ENCODE measurements around the gene ADM2. TPM values are rescaled to one million over a fixed set of nuclear protein-coding genes. Genes with fewer than 3 reads are reported as not detected.

ADM2 gene, protein sequence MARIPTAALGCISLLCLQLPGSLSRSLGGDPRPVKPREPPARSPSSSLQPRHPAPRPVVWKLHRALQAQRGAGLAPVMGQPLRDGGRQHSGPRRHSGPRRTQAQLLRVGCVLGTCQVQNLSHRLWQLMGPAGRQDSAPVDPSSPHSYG
- 6.5 and 7.6 TPM in 2 replicates for total RNA-seq

DNA sequence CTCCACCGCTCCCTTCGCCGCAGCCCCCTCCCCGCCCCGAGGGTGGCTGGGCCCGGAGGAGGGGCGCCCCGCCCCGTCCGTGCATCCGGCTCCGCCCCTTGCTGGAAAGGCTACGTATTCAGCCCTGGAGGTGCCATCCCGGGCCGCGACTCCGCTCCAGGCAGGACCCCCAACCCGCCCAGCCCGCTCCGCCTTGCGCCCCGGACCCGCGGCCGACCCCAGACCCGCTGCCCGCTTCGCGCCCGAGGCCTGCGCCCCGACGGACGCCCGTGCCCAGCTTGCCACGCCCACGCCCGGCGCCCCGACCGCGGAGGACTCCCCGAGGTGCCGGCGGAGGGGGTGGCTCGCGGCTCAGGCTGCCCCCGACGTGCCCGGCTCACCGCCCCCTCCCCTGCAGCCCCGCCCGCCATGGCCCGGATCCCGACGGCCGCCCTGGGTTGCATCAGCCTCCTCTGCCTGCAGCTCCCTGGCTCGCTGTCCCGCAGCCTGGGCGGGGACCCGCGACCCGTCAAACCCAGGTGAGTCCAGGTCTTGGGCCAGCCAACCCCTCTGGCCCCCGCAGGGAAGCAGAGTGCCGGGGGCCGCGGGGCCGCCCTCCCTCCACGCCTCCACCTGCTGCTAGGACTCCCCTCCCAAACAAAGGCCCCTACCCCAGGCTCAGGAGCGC, at the start of gene ADM2:
Gene ADM2, plus strand, starts transcription at position 104 of the 667 bp plus-strand sequence. Its CDS starts 305 bp downstream, at position 409.

DNA sequence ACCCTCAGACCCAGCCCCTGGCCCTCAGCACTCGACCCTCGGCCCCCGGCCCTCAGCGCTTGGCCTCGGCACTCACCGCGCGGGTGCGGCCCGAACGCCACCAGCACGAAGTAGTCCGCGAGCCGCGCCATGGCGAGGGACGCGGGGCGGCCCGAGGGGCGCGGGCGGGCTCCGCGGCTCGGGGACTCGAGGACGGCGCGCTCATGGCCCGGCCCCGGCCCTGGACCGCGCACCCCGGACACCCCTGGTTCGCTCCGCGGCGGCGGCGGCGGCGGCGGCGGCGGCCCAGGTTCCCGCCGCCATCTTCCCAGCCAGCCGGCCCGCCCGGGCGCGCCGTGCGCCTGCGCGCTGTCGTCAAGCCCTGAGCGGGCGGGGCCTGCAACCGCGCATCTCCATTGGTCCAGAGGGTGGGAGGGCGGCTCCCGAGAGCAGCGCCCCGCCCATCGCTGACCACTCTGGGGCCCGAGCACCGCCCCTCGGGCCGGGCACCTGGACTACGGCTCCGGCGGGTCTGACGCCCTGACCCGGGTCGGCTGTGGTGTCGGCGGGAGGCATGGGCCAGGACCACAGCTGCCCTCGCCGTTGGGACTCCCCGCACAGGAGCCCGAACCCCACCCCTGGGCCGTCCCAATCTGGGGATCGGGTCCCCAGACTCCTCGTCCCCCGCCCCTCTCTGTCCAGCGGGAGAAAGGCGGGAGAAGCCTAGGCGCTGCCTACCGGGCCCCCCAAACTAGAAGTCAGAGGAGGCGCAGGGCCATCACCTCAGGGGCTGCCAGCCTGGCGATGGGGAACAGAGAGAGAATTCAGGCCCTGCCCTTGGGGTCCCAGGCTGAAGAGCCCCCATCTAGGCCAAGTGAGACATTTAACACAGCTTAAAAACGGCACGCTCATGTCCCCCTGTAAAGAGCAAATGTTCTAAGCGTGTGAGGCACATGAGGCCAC, 6.4 kb upstream of the ADM2 start, which contains the start of gene SBF1:
Gene SBF1, minus strand, starts transcription at position 326 of the 942 bp plus-strand sequence. Its CDS starts 195 bp downstream, at position 131.

GRCh38 chr22:50486561-50487289, 5.4 kb downstream of the ADM2 start, which contains the start of gene MIOX:
Gene MIOX, plus strand, starts transcription at chr22:50486859. Its CDS starts 39 bp downstream, at chr22:50486898.

DNA sequence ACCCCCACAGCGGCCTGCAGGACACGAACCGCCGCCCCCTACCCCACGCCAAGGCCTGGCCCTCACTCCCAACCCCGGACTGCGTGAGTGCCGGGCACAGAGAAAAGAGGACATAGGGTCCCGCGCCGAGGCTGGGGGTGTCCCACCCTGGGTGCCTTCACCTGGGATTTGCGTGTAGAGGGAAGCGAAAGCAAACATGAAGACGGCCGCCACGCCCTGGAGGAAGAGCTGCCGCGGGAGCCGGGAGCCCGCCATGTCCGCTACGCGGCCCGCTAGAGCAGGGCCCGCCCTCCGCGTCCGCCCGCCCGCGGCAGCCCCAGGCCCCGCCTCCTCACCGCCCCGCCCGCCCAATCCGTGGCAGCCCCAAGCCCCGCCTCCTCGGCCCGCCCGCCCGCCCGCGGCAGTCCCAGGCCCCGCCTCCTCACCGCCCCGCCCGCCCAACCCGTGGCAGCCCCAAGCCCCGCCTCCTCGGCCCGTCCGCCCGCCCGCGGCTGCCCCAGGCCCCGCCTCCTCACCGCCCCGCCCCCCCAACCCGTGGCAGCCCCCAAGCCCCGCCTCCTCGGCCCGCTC, 26.2 kb downstream of the ADM2 start, which contains the start of gene LMF2:
Gene LMF2, minus strand, starts transcription at position 282 of the 570 bp plus-strand sequence. Its CDS starts 27 bp downstream, at position 255.

GRCh38 chr22:50507991-50508884, 26.9 kb downstream of the ADM2 start, which contains the start of gene NCAPH2:
Gene NCAPH2, plus strand, starts transcription at chr22:50508224. Its CDS starts 114 bp downstream, at chr22:50508338.

DNA sequence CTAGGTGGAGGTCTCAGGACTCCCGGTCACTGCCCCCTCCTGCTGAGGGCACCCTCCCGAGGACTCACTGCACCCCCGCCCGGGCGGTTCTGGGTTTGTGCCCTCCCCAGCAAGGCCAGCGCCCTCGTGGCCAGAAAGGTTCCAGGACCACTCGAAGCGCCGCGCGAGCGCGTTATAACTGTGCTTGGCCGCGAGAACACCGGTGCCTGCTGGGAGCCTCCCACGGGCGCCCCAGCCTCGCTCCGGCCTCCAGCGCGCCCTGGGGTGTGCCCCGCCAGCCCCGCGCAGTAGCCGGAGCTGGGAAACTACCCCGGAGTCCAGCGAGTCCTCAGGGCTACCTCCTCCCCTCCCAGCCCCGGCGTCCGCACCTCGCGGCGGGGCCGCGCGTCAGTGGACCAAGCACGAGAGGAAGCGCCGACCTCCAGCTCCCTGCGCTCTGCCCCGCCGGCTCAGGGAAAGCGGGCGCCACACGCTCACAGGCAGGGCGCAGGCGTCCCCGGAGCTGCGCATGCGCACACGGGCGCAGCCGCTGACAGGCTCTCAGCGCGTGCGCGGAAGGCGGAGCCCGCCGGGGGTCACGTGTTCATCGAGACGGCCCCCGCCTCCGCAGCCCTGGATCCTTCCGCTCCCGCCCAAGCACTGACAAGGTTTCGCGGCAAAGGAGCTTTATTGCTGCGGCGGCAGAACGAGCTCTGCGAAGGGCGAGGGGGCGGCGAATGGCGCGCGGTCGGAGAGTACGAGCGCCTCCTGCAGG, 43.9 kb downstream of the ADM2 start, which contains the start of gene SCO2:
Gene SCO2, minus strand, starts transcription at position 495 of the 754 bp plus-strand sequence. CDS start 1,187 bp downstream, outside the sequence.

GRCh38 chr22:50529897-50530579, 48.7 kb downstream of the ADM2 start, which contains the start of gene TYMP:
Gene TYMP, minus strand, starts transcription at chr22:50530012. Its CDS starts 303 bp downstream, at chr22:50529709.

Other genes with a start within 250 kb of the ADM2 start
- 29.7 and 36.2 TPM in 2 replicates for gene TUBGCP6, start 236.5 kb upstream of the ADM2 start, total RNA-seq
- 38.6 and 52.5 TPM in 2 replicates for gene HDAC10, start 230.3 kb upstream of the ADM2 start, total RNA-seq
- 44.8 and 46.6 TPM in 2 replicates for gene MAPK12, start 219.9 kb upstream of the ADM2 start, total RNA-seq
- 3.6 and 7.2 TPM in 2 replicates for gene MAPK11, start 211.2 kb upstream of the ADM2 start, total RNA-seq
- 185 and 257 TPM in 2 replicates for gene PLXNB2, start 173.9 kb upstream of the ADM2 start, total RNA-seq
- 1.5 and 2.3 TPM in 2 replicates for gene DENND6B, start 154.5 kb upstream of the ADM2 start, total RNA-seq
- gene PPP6R2, start 138.2 kb upstream of the ADM2 start, total RNA-seq = 60.3 and 68.0 TPM in 2 replicates
- gene SBF1, start 6.5 kb upstream of the ADM2 start, total RNA-seq = 73.9 and 121 TPM in 2 replicates
- not detected in 2 replicates for gene MIOX, start 5.3 kb downstream of the ADM2 start, total RNA-seq
- 48.1 and 71.6 TPM in 2 replicates for gene LMF2, start 26.2 kb downstream of the ADM2 start, total RNA-seq
- 18.4 and 22.1 TPM in 2 replicates for gene NCAPH2, start 26.7 kb downstream of the ADM2 start, total RNA-seq
- 3.0 and 3.9 TPM in 2 replicates for gene SCO2, start 44.1 kb downstream of the ADM2 start, total RNA-seq
- gene TYMP, start 48.5 kb downstream of the ADM2 start, total RNA-seq = 17.9 and 89.7 TPM in 2 replicates
- gene KLHDC7B, start 64.4 kb downstream of the ADM2 start, total RNA-seq = 1.1 and 24.1 TPM in 2 replicates
- not detected in 2 replicates for gene SYCE3, start 81.4 kb downstream of the ADM2 start, total RNA-seq
- gene CPT1B, start 96.9 kb downstream of the ADM2 start, total RNA-seq = 1.6 and 2.7 TPM in 2 replicates
- 13.2 and 26.1 TPM in 2 replicates for gene CHKB, start 101.3 kb downstream of the ADM2 start, total RNA-seq
- under 0.01 and 0.18 TPM in 2 replicates for gene MAPK8IP2, start 119.2 kb downstream of the ADM2 start, total RNA-seq
- 34.4 and 41.3 TPM in 2 replicates for gene ARSA, start 146.6 kb downstream of the ADM2 start, total RNA-seq
- 0.59 and 1.0 TPM in 2 replicates for gene SHANK3, start 191.3 kb downstream of the ADM2 start, total RNA-seq